Panc1 (cell line): Measurements from ENCODE around the gene HPN. TPM values are rescaled to one million over a fixed set of nuclear protein-coding genes. Genes with fewer than 3 reads are reported as not detected.

Experiments
- ATAC-seq: fragments of 200-7000 bp; cut with Tn5 transposase; 2 replicates; pipeline ENCODE4 v1.9.1; 2020; ENCODE audit warnings: mild to moderate bottlenecking, moderate library complexity
- BruUV-seq: library from RNA; stranded (reverse); fragments of 400-500 nt; replicated peaks from 2 replicates; lab custom pipeline; 2021; lab: Mats Ljungman, UMichigan
- CTCF ChIA-PET: fragments of 300-600 bp; sonication (Branson Sonifier 250); formaldehyde crosslinking; loops from one replicate; lab custom pipeline; 2022; ENCODE audit warnings: antibody characterized with exemption; lab: Charles Lee
- POLR2A ChIA-PET: fragments of 300-600 bp; sonication (Branson Sonifier 250); formaldehyde crosslinking; loops from one replicate; lab custom pipeline; 2022; ENCODE audit warnings: antibody characterized with exemption; lab: Charles Lee
- DNase-seq: peaks from one replicate; pipeline ENCODE4 v3.0.0-alpha.2; 2010; ENCODE audit warnings: low read depth, low spot score
- H3K27ac ChIP-seq: 2 replicates; pipeline ENCODE4 v1.5.1; 2011; ENCODE audit warnings: mild to moderate bottlenecking, low read length, inconsistent platforms
- H3K27me3 ChIP-seq: fragments of 200-500 bp; sonication (Bioruptor generic); 2 replicates; pipeline ENCODE4 v1.6.0; 2014; ENCODE audit warnings: low read length, inconsistent platforms; ENCODE audit not compliant: control insufficient read depth, insufficient read depth
- H3K36me3 ChIP-seq: fragments of 200-500 bp; sonication (Bioruptor generic); 2 replicates; pipeline ENCODE4 v1.5.1; 2014; ENCODE audit warnings: inconsistent platforms, mild to moderate bottlenecking, low read length, moderate library complexity; ENCODE audit not compliant: control insufficient read depth, insufficient read depth
- H3K4me1 ChIP-seq: 2 replicates; pipeline ENCODE4 v1.5.1; 2011; ENCODE audit warnings: inconsistent platforms, mild to moderate bottlenecking, low read length, moderate library complexity; ENCODE audit not compliant: control insufficient read depth, insufficient read depth
- H3K4me3 ChIP-seq, 2 experiments: 2 replicates each; pipeline ENCODE4 v1.5.1; 2011 to 2012; ENCODE audit warnings: low read depth in 2 of 2, low read length in 2 of 2, mild to moderate bottlenecking in 2 of 2, inconsistent platforms in 1 of 2, moderate library complexity in 1 of 2
- H3K9me3 ChIP-seq: fragments of 200-500 bp; sonication (Bioruptor generic); 2 replicates; pipeline ENCODE4 v1.5.1; 2014; ENCODE audit warnings: low read depth, mild to moderate bottlenecking, inconsistent platforms, low read length, moderate library complexity; ENCODE audit not compliant: control insufficient read depth, insufficient read depth
- CTCF ChIP-seq: fragments of 450-650 bp; IDR thresholded peaks from 2 replicates; pipeline ENCODE4 v1.5.1; 2017; ENCODE audit warnings: mild to moderate bottlenecking
- POLR2AphosphoS5 ChIP-seq: IDR thresholded peaks from 2 replicates; pipeline ENCODE4 v1.6.1; 2012; ENCODE audit warnings: mild to moderate bottlenecking, low read depth, low read length, moderate library complexity
- REST ChIP-seq, 2 experiments: IDR thresholded peaks; 2 replicates each; pipeline ENCODE4 v1.6.1; 2011 to 2012; ENCODE audit warnings: low read depth in 2 of 2, control low read depth in 1 of 2, low read length in 1 of 2, mild to moderate bottlenecking in 1 of 2, moderate library complexity in 1 of 2; ENCODE audit not compliant: insufficient read depth in 1 of 2
- SIN3A ChIP-seq: IDR thresholded peaks from 2 replicates; pipeline ENCODE4 v1.6.1; 2012; ENCODE audit warnings: low read depth, mild to moderate bottlenecking, low read length, moderate library complexity, borderline replicate concordance; ENCODE audit not compliant: insufficient read depth
- TCF7L2 ChIP-seq: IDR thresholded peaks from 2 replicates; pipeline ENCODE4 v1.6.1; 2011; ENCODE audit warnings: mild to moderate bottlenecking, low read depth, low read length, inconsistent platforms
- in situ Hi-C: cut with HindIII; loops from 2 replicates; pipeline ENCODE4 v1.10.0; 2016; ENCODE audit warnings: low sequenced_read_pairs, low pct_unique_long_range_greater_than_20kb
- intact Hi-C: fragments of 100-400 bp; cut with micrococcal nuclease; formaldehyde crosslinking; loops from one replicate; pipeline ENCODE4 v1.10.0; 2022; ENCODE audit not compliant: unreplicated experiment
- total RNA-seq: library from RNA; stranded (reverse); gene quantifications from one replicate; pipeline ENCODE4 v1.2.1, GENCODE V29; 2021; ENCODE audit not compliant: unreplicated experiment

The HPN gene
- total RNA-seq, 1 experiment from 2014 or later = 0.08 TPM

- no TSS peak for BruUV-seq
- Histone ChIP-seq H3K36me3 (no peaks in the 10 kb centered on the region; the same call in 1 of the 2 replicates), H3K4me1 (peaks cover 9% of the 10 kb centered on the region), H3K9me3 (no peaks in the 10 kb centered on the region), H3K27me3 (peaks cover 3% of the 10 kb centered on the region; the same call in 1 of the 2 replicates), H3K4me3 (peak overlapping the region; percentile 37 to 46), H3K27ac (no peak overlapping the region)
- no peak for DNase-seq
- intact Hi-C loops = no loop called here
- TF ChIP-seq SIN3A (no peak), REST (IDR thresholded peaks at IDR 0.05; ENCODE audit: insufficient read depth in 1 of 2, low read depth in 2 of 2, low read length in 1 of 2) (no peak), TCF7L2 (no peak), POLR2AphosphoS5 (no peak), CTCF (no peak)
- in situ Hi-C loops = no loop called here
- POLR2A ChIA-PET = no interaction called here
- CTCF ChIA-PET = no interaction called here
- peak; percentile 5; the same call in 1 of the 2 replicates for ATAC-seq
These were observed 11.7 kb upstream of the HPN start for GRCh38 chr19:35029737-35030256.

GRCh38 chr19:35030257-35031071 is 11.1 kb upstream of the HPN start, which contains the start of gene SCN1B:
Gene SCN1B (plus strand): TSS chr19:35030470. CDS start chr19:35030821, 351 bp downstream.
- POLR2A ChIA-PET = no interaction called here
- Histone ChIP-seq H3K4me1 (peaks cover 9% of the 10 kb centered on the region), H3K27me3 (peaks cover 3% of the 10 kb centered on the region; the same call in 1 of the 2 replicates), H3K36me3 (no peaks in the 10 kb centered on the region; the same call in 1 of the 2 replicates), H3K27ac (no peak within 1 kb of the TSS), H3K4me3 (peak within 1 kb of the TSS; percentile 37 to 46), H3K9me3 (no peaks in the 10 kb centered on the region)
- CTCF ChIA-PET = interaction anchor here (0.7 kb wide), 1 partner anchor 62 kb away, joined by 3 read pairs; no protein-coding TSS in a partner anchor
- ATAC-seq (peak; percentile 76), DNase-seq (no peak)
- no TSS peak for BruUV-seq
- in situ Hi-C loops = no loop called here
- TF ChIP-seq TCF7L2 = no peak
- no peak for TF ChIP-seq SIN3A
- TF ChIP-seq POLR2AphosphoS5 = no peak
- TF ChIP-seq CTCF = no peak
- TF ChIP-seq REST (IDR thresholded peaks at IDR 0.05; ENCODE audit: insufficient read depth in 1 of 2, low read depth in 2 of 2, low read length in 1 of 2) = no peak
- intact Hi-C loops = no loop called here
